Left kidney (tissue), 2 donors: ENCODE results near the gene GABRB3. TPM values are rescaled to one million over a fixed set of nuclear protein-coding genes. Genes with fewer than 3 reads are reported as not detected.

Experiments
- DNase-seq: peaks from one replicate; pipeline ENCODE4 v3.0.0-alpha.2; 2013
- polyA plus RNA-seq: library from polyadenylated mRNA; unstranded; fragments of 120-200 nt; gene quantifications from one replicate; pipeline ENCODE4 v1.2.1, GENCODE V29; 2013; ENCODE audit not compliant: insufficient read length

Gene GABRB3
- polyA plus RNA-seq, 1 donor = 6.0 TPM

- DNase-seq = no peak
Measured at GRCh38 chr15:26631894-26632293, 141.0 kb downstream of the GABRB3 start.

- DNase-seq = no peak
Measured at GRCh38 chr15:26630857-26631256, 142.0 kb downstream of the GABRB3 start.

GRCh38 chr15:26628879-26629529 lies 143.9 kb downstream of the GABRB3 start:
- DNase-seq = peak; percentile 29

- no peak for DNase-seq
Measured at GRCh38 chr15:26628071-26628470, 144.8 kb downstream of the GABRB3 start.

GRCh38 chr15:26624128-26624527 lies 148.7 kb downstream of the GABRB3 start:
- DNase-seq = no peak

GRCh38 chr15:26623071-26623470 lies 149.8 kb downstream of the GABRB3 start:
- DNase-seq = no peak

GRCh38 chr15:26621816-26622215 lies 151.1 kb downstream of the GABRB3 start:
- peak; percentile 39 for DNase-seq

GRCh38 chr15:26620528-26621458 lies 152.1 kb downstream of the GABRB3 start:
- DNase-seq = no peak

GRCh38 chr15:26615927-26616302 lies 157.0 kb downstream of the GABRB3 start:
- no peak for DNase-seq

- DNase-seq = no peak
Measured at GRCh38 chr15:26615188-26615926, 157.5 kb downstream of the GABRB3 start.

- no peak for DNase-seq
Measured at GRCh38 chr15:26614734-26615133, 158.1 kb downstream of the GABRB3 start.

- DNase-seq = no peak
Measured at GRCh38 chr15:26598704-26599103, 174.2 kb downstream of the GABRB3 start.

GRCh38 chr15:26595611-26596010 lies 177.3 kb downstream of the GABRB3 start:
- peak; percentile 17 for DNase-seq

- no peak for DNase-seq
Measured at GRCh38 chr15:26590676-26591075, 182.2 kb downstream of the GABRB3 start.

GRCh38 chr15:26582840-26583239 lies 190.0 kb downstream of the GABRB3 start:
- no peak for DNase-seq

- no peak for DNase-seq
Measured at GRCh38 chr15:26580943-26581342, 191.9 kb downstream of the GABRB3 start.

GRCh38 chr15:26572602-26573350 lies 200.1 kb downstream of the GABRB3 start:
- DNase-seq = no peak

GRCh38 chr15:26571346-26571745 lies 201.5 kb downstream of the GABRB3 start:
- no peak for DNase-seq

GRCh38 chr15:26565542-26565941 lies 207.3 kb downstream of the GABRB3 start:
- no peak for DNase-seq

GRCh38 chr15:26564361-26564760 lies 208.5 kb downstream of the GABRB3 start:
- DNase-seq = no peak

- DNase-seq = no peak
Measured at GRCh38 chr15:26562336-26562735, 210.5 kb downstream of the GABRB3 start.

- no peak for DNase-seq
Measured at GRCh38 chr15:26561896-26562295, 211.0 kb downstream of the GABRB3 start.
